Measurements from ENCODE around the gene RPL39L. TPM values are rescaled to one million over a fixed set of nuclear protein-coding genes. Genes with fewer than 3 reads are reported as not detected.

The RPL39L gene
- total RNA-seq, 4 donors from 2014 or later: 3.6 to 9.1 (median 7.5) TPM

- 53% methylated on average over 7 of the region's 7 CpGs for WGBS
- intact Hi-C loops (cut with DNase I): no loop called here
- H3K27ac ChIP-seq (replicated peaks in 1 of 4): peak overlapping the region; percentile 25 to 53 (median 38)
- no peaks in the 10 kb centered on the region for H3K36me3 ChIP-seq
- no peaks in the 10 kb centered on the region for H3K27me3 ChIP-seq
- no peaks in the 10 kb centered on the region for H3K9me3 ChIP-seq
- H3K4me3 ChIP-seq: peak overlapping the region; percentile 24 to 38 (median 30)
- no peak for DNase-seq (ENCODE audit: extremely low spot score)
- TF ChIP-seq EP300 (IDR thresholded peaks at IDR 0.05) (no peak), POLR2AphosphoS5 (IDR thresholded peaks at IDR 0.05) (peak in 1 of 2 donors; percentile 15)
- H3K4me1 ChIP-seq: peaks cover 19 to 40% (median 20%) of the 10 kb centered on the region in 4 donors
Measured at GRCh38 chr3:187104933-187105332, 34.4 kb downstream of the RPL39L start.

- 79% methylated on average over 7 of the region's 7 CpGs for WGBS
- Histone ChIP-seq H3K36me3 (no peaks in the 10 kb centered on the region), H3K27me3 (no peaks in the 10 kb centered on the region), H3K9me3 (no peaks in the 10 kb centered on the region), H3K27ac (replicated peaks in 1 of 4) (peak overlapping the region in 2 of 4 donors; percentile 25 to 53), H3K4me3 (no peak overlapping the region), H3K4me1 (peaks cover 19 to 40% (median 20%) of the 10 kb centered on the region in 4 donors)
- intact Hi-C loops (cut with DNase I): no loop called here
- no peak for DNase-seq (ENCODE audit: extremely low spot score)
- TF ChIP-seq POLR2AphosphoS5 (IDR thresholded peaks at IDR 0.05) (no peak), EP300 (IDR thresholded peaks at IDR 0.05) (no peak), POLR2A (IDR thresholded peaks at IDR 0.05; ENCODE audit: low read depth) (no peak), CTCF (IDR thresholded peaks at IDR 0.05) (no peak)
Measured at GRCh38 chr3:187104342-187104741, 35.0 kb downstream of the RPL39L start.

- DNase-seq (ENCODE audit: extremely low spot score): no peak
- Histone ChIP-seq H3K36me3 (no peaks in the 10 kb centered on the region), H3K27me3 (no peaks in the 10 kb centered on the region), H3K27ac (replicated peaks in 1 of 4) (no peak overlapping the region), H3K9me3 (no peaks in the 10 kb centered on the region), H3K4me3 (no peak overlapping the region), H3K4me1 (peaks cover 19 to 40% (median 20%) of the 10 kb centered on the region in 4 donors)
- TF ChIP-seq POLR2A (IDR thresholded peaks at IDR 0.05; ENCODE audit: low read depth): no peak
- TF ChIP-seq EP300 (IDR thresholded peaks at IDR 0.05): no peak
- TF ChIP-seq POLR2AphosphoS5 (IDR thresholded peaks at IDR 0.05): no peak
- TF ChIP-seq CTCF (IDR thresholded peaks at IDR 0.05): no peak
- WGBS: 94% methylated on average over 5 of the region's 5 CpGs
- intact Hi-C loops (cut with DNase I): no loop called here
Measured at GRCh38 chr3:187103251-187103650, 36.0 kb downstream of the RPL39L start.

DNA sequence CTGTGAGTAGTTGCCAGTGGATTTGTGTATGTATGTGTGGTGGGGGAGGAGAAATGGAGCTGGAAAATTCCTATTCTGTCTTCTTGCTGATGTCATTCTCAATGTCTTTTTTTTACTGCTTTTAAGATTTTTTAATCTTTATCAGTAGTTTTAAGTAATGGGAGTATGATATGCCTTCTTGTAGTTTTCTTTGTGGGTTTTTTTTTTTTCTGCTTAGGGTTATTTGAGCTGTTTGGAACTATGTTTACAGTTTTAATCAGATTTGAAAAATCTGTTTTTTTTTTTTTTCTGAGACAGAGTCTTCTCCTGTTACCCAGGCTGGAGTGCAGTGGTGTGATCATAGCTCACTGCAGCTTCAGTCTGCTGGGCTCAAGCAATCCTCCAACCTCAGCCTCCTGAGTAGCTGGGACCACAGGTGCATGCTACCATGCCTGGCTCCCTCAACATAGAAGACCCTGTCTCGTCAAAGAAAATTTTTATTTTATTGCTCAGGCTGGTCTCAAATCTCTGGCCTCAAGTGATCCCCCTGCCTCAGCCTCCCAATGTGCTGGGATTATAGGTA is 37.1 kb downstream of the RPL39L start:
- TF ChIP-seq CTCF (IDR thresholded peaks at IDR 0.05) (no peak), POLR2A (IDR thresholded peaks at IDR 0.05; ENCODE audit: low read depth) (no peak), EP300 (IDR thresholded peaks at IDR 0.05) (no peak), POLR2AphosphoS5 (IDR thresholded peaks at IDR 0.05) (no peak)
- H3K27me3 ChIP-seq: no peaks in the 10 kb centered on the region
- no peaks in the 10 kb centered on the region for H3K36me3 ChIP-seq
- H3K4me1 ChIP-seq: peaks cover 19 to 40% (median 20%) of the 10 kb centered on the region in 4 donors
- peak overlapping the region; percentile 62 to 76 (median 67) for H3K27ac ChIP-seq (replicated peaks in 1 of 4)
- H3K9me3 ChIP-seq: no peaks in the 10 kb centered on the region
- no peak for DNase-seq (ENCODE audit: extremely low spot score)
- peak overlapping the region; percentile 38 to 49 (median 44) for H3K4me3 ChIP-seq
- WGBS: 100% methylated on average over 1 of the region's 1 CpG
- intact Hi-C loops (cut with DNase I): no loop called here

GRCh38 chr3:187101184-187102072 is 37.9 kb downstream of the RPL39L start:
- DNase-seq (ENCODE audit: extremely low spot score): no peak
- no peaks in the 10 kb centered on the region for H3K27me3 ChIP-seq
- intact Hi-C loops (cut with DNase I): no loop called here
- H3K36me3 ChIP-seq: no peaks in the 10 kb centered on the region
- H3K4me1 ChIP-seq: peaks cover 19 to 40% (median 20%) of the 10 kb centered on the region in 4 donors
- H3K27ac ChIP-seq (replicated peaks in 1 of 4): peak overlapping the region; percentile 62 to 76 (median 67)
- TF ChIP-seq POLR2A (IDR thresholded peaks at IDR 0.05; ENCODE audit: low read depth) (no peak), EP300 (IDR thresholded peaks at IDR 0.05) (no peak), CTCF (IDR thresholded peaks at IDR 0.05) (no peak), POLR2AphosphoS5 (IDR thresholded peaks at IDR 0.05) (peak; percentile 11 to 53)
- peak overlapping the region; percentile 38 to 49 (median 44) for H3K4me3 ChIP-seq
- 35% methylated on average over 9 of the region's 9 CpGs for WGBS
- H3K9me3 ChIP-seq: no peaks in the 10 kb centered on the region

Measured in esophagus muscularis mucosa (tissue), 4 donors.